GM18867 (cell line): ENCODE measurements around the gene SESN3.
"Not testable (repeated sequence)": the region's sequence is repeated elsewhere in the genome, so short reads cannot be mapped to it uniquely, and the experiment has no call there.

Source experiments
- ATAC-seq: cut with Tn5 transposase; IDR thresholded peaks from one replicate; pipeline ENCODE4 v1.9.1; 2021; ENCODE audit warnings: mild to moderate bottlenecking, moderate library complexity; ENCODE audit not compliant: unreplicated experiment

The SESN3 gene

DNA sequence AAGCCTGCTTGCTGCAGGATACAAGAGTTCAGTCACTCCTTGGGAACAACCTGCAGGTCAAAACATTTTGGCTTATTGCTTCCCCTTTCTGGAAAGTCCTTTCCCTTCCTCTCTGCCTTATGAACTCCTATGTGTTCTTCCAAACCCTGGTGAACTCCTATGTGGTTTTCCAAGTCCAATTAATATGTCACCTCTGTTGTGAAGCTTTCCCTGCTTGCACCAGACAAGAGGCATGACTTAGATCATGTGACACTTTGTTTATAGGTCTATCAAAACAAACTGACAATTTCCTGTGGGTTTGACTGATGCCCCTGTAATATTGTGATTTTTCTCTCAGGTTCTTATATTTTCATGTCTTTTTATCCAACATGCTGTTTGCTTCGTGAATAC lies 77.2 kb downstream of the SESN3 start:
- ATAC-seq: no peak

DNA sequence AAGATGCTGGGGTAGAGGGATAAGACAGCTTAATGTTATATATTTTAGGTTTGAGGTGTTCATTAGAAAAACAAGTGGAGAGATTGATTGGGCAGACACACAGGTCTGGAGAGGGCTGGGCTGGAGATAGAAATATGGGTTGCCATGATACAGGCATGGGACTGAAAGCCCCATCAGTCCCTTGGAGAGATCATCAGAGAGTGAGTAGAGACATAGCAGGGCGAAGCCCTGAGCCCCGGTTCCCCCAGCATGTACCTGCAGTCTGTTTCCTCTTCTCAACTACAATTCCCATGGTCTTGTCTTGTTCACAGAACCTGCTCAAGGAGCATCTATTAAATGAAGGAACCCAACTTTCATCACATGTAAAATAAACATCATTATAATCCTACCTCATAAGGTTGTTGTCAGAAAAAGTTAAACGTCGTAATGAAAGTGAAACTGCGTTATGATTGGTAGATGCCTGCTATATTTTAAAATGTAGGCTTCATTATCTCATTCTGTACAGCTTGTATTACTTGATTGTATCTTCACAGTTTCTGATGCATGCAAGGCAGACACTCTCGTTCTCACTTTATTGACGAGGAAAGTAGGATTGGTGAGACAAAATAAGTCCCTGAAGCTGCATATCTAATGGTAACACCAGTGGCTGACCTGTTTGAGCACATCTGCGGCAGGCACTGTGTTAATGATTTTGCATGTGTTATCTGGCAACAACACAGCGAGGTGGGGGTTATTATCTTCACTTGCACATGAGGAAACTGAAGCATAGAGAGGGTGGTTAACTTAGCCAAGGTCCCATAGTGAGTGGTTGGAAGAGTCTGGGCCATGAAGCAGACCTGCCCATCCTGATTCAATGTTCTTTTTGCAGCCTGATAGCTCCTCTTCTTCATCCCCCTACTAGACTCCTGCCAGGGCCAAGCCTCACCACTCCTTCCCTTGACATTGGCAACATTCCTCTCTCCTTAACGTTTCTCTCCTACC lies 77.8 kb downstream of the SESN3 start:
- ATAC-seq: no peak

DNA sequence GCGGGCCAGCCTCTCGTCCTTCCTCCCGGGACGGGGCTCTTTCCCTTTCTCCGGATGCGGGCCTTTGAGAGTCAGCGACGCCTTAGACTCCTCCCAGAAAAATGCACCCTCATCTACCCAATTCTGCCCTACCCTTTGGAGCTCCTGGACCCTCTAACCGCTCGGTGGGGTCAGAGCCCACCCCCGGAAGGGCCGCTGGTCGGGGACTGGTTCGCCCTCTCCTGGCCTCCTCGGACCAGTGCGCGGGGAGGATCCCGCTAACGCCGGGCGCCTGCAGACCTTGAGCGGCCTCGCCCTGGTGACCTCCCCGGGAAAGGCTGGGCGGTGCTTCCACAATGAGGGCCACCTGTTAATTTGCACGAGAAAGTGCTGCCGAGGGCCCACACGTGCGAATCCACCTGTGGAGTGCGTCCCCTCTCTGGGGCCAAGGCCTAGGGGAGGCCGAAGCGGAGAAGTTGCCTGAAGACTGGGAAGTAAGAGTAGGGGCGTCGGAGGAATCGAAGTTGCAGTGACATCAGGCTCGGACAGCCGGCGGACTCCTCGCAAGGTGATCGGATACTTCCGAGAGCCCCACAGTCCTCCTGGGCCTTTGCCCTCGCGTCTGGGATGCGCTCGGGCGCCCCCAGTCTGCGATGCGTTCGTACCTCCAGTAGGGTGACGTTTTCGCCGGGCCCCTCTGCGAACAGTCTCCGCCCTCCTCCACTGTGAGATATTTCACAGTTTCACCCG lies 79.9 kb downstream of the SESN3 start:
- peak; percentile 92 for ATAC-seq

DNA sequence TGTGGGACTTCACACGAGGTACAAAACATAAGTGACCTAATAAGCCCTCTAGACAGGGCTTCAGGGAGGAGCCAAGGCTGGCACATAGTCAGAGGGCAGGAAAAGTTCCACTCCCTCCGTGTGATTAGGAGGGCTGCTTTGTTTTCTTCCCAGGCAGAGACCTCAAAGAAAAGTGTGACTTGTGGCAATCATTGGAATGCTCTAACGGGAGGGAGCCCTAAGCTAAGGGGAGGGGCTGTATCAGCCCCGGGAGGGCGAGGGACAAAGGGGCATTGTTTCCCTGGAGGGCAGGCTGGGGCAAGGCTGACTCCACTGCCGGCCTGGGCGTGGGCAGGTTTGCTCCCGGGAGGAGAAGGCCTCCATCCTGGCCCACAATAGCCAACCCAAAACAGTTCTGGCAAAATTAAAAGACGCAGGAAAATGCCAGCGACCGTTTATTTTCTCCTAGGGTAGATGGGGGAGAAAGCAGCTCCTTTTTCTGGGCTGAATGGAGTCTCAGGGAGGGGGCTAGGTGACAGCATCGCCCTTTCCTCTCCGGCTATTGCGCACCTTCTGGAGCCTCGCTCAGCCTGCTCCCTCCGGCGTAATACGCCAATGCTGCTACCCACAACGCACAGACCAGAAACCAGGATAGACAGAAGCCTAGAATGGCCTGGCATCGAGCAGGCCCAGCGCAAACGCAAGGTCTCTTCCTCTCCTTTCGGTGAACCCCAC lies 81.2 kb downstream of the SESN3 start:
- ATAC-seq: no peak

DNA sequence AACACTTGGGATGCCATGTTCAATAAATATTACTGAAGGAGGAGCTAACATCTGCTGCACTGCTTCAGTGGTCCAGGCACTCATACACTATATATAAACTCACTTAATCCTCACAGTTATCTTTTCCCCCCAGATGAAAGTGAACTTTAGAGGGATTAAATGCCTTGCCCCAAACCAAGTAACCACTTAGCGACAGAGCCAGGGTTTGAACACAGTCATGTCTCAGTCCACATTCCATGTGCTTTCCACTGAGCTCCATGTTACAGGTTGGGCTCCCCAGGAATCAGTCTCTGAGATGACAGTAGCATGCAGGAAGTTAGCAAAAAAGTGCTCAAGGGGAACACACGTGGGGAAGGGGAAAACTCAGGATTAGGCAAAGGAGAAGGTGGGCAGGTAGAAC lies 82.1 kb downstream of the SESN3 start:
- no peak for ATAC-seq

DNA sequence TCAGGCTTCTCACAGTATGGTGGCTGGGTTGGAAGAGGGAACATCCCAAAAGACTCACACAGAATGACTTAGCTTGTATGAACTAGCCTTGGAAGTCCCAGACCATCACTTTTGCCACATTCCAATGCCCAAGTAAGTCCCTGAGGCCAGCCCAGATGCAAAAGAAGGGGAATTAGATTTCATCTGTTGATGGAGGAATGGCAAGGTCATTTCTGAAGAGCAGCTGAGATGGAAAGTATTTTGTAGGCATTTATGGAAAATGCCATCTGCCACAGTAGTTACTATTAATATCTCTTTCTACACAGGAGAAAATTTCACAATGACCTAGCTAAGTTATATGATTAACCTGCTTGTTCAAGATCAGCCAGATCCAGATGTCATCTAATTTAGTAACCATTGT lies 82.6 kb downstream of the SESN3 start:
- ATAC-seq: no peak

DNA sequence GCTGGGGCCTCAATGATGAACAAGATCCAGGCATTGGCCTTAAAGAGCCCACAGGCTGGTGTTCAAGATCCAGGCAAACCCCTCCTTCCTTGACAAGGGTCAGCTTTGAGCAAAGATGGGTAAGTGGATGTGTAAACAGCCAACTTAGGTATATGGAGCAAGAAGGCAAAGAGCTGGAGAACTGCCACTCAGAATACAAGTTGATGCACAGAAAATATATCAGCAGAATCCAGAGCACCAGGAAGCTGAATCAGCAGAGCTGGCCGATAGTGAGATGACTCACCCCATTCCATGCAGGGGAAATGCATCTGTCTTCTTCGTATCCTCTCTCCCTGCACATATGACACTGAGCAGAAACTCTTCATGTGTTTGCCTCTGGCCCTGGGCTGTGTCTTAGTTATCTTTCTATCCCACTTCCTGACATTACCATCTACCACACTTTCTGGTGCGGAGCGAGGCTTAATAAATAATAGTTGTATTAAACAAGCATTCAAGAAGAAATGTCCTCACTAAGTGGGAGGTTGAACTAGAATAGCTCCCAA lies 83.6 kb downstream of the SESN3 start:
- ATAC-seq: no peak

DNA sequence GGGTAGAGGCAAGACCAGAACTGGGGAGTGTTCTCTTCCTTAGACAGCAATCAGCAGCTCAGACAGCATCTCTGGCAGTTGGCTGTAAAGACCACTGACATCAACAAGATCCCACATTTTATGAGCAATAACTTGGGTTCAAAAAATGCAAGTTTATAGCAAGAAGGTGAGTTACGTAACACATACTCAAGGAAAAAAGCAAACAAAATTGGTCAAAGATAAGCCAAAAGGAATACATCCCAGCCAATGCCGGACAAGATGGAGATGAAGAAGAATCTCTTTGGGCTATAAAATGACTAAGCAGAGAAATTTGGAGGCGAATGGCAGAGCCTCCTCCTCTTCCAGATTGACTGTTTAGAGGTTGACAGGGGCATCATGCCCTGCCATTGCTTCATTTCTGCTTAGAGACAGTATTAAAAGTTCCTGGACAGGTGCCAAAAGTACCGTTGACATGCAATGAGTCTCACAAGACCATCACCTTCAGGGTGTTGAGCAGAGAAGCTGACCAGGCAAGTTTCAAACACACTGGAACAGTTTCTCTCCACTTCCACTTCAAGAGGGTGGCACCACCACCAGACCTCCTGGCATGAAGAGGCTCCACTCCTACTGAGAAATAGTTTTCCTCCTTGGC lies 85.5 kb downstream of the SESN3 start:
- no peak for ATAC-seq

DNA sequence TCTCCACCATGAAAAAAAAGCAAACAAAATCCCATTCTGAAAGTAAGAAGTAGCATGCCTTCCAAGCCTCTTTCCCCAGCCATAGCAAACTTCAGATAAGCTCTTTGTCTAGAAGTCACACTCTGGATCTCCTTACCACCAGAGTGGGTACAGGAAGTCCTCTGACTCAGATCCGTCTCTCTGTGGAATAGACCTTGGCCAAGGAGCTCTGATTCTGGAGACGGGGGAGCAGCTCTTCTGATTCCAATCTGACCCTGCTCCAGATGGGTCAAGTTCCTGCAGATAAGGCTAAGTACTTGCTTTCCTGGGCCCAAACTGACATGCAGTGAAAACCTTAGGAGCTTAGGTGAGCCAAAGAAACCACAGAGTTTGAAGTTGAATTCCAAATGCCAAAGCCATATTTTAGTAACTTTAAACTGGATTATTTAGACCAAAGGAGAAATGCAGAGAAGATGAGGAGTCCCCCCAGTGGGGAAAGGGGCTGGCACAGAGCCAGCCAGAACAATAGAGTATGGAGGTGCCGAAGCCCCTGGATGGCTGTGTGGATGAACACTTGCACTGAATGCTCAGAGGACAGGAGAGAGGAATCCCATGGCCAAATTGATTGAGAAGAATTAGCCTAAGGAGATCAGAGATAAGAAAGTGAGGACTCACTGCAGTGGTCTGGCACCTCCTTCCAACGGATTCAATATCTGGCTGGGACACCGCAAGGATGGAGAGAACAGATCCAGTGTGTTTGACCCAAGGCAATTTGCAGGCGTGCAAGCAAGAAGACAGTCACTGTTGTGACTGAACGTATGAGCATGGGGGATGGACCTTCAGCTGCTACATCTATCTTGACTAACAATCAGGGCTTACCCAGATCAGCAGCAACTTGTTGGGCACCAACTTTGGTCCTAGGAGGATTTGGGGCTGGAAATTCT lies 86.4 kb downstream of the SESN3 start:
- no peak for ATAC-seq

DNA sequence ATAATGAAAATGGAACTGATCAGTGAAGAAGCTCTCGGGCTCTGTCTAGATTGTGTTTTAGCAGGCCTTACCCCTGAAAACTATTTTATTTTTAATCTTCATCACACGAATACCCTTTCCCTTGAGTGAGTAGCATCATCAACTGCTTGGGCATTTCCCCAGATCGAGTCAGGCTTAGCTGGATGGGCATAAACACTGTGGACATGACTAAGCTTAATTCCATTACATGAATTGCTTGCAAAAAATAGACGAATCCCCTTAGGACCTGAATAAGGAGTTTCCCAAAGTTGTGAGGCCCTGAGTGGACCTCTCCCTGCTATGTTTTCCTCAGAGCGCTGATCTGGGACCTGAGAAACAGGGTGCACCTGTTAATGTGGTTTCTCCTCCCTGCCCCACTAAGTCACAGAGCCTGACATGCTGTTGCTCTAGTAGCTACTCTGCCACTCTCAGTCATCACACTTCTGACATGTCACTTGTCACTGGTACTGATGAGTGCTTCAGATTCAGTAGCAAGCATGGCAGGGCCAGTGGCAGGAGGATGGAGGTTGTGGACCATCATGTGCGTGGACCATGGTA lies 87.8 kb downstream of the SESN3 start:
- no peak for ATAC-seq

DNA sequence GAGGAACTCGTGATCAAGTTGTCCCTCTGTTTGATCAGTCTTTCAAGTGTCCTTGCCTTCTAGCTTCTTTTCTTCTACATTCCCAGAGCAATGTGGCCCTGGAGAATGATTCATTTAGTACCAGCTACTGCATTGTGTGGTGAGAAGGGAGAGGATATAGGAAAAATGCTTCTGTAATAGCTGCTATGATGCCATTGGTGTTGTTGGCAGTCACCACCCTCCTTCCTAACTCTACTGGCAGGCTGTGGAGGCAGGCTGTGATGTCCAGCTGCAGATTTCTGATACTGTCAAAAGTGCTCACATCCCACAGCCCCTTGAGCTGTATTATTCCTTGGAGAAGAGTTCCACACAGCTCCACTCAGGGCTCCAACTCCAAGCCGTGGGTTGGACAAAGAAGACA lies 88.6 kb downstream of the SESN3 start:
- no peak for ATAC-seq

DNA sequence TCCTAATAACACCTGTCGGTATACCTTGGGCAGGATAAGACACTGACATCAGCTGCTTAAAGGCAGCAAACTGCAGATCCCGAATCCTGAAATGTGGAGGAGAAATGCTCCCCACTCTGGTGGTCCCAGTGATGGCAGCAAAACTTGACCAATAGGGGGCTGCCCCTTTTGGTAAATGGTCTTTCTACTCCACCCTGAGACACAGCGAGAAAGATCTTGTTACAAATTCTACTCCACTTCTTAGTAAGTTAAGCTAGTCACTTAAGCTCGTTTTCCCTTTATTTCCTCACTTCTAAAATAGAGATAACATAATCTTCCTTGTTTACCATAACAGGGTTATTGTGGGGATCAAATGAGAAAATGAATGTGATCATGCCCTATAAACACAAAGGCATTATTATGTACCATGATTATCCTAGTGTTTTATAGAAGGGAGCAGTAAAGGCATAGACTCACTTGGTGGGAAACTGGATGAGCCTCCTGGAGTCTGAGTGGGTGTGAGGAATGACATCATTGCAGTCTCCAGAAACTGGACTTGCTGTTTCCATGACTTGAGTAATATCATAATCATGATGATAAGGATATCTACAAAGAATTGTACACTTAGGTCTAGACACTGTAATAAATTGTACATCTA lies 90.5 kb downstream of the SESN3 start:
- no peak for ATAC-seq

DNA sequence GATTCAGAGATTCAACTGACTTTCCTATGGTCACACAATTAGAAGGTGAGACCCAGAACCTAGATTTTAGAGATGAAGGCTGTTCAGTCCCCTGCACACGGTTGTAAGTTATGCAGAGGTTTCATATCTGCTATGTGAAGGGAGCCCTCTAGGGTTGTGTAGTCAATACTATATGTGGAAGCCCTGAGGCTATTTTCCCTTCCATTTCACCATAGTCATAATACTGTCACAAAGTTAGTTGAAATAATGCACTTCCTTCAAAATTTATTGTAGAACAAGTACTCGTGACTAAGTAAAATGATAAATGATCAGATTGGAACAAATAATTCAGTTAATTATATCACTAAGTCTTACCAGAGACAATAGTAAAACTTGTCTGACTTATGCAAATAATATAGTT lies 92.6 kb downstream of the SESN3 start:
- ATAC-seq: peak; percentile 91

DNA sequence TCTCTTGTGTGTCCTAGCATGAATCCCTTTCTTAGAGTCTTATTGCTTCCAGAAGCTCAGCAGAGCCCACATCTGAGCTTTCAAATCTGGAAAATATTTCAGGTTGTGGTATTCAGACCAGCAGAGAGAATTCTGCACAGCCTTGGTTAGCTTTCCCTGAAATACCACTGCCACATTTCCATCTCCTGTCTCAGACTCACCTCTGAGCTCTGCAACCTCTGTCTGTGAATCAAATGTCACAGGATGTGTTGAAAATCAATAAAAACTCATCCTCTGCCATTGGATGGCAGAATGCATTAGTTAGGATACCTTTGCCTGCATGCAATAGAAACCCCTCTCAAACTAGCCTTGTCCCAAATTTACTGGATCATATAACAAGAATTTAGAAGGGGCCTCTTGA lies 93.7 kb downstream of the SESN3 start:
- ATAC-seq: no peak

DNA sequence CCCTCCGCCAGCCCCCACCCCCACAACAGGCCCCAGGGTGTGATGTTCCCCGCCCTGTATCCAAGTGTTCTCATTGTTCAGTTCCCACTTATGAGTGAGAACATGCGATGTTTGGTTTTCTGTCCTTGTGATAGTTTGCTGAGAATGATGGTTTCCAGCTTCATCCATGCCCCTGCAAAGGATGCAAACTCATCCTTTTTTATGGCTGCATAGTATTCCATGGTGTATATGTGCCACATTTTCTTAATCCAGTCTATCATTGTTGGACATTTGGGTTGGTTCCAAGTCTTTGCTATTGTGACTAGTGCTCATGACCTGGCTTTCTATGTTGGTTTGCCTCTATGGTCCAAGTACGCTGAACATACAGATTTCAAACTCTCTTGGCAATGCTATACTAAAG lies 94.3 kb downstream of the SESN3 start:
- ATAC-seq: not testable (repeated sequence)

DNA sequence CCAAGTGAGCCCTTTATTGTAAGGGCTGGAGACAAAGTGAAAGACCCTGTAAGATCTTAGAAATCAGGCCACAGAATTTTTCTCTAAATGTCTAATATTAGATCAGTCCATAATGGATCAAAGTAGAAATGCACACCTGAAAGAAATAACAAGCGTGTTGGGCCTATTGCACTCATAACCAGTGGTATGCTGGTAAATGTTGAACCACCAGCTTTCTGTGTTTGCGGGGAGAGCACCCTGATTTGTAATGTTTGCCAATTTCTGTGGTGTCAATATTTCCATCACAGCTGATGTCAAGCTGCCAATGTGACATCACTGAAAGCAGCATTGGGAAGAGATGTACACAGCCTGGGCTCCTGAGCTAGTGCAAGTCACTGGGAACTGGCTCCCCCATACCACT lies 95.1 kb downstream of the SESN3 start:
- no peak for ATAC-seq

DNA sequence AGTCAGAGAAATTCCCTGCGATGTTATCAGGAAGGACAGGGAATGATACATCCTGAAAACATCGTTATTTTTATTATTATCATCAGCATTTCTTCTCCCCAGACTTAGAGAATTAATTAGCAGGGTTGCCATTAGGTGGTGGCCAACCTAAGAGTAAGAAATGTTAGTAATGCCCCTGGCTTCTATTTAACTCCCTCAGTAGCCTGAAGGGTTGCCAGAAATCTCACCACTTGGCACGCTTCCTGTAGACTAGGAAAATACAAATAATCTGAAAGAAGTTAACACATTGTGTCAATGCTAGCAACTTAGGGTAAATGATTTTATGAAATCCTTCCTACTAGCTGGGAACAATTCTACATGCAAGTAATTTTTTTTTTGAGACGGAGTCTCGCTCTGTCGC lies 95.8 kb downstream of the SESN3 start:
- no peak for ATAC-seq

DNA sequence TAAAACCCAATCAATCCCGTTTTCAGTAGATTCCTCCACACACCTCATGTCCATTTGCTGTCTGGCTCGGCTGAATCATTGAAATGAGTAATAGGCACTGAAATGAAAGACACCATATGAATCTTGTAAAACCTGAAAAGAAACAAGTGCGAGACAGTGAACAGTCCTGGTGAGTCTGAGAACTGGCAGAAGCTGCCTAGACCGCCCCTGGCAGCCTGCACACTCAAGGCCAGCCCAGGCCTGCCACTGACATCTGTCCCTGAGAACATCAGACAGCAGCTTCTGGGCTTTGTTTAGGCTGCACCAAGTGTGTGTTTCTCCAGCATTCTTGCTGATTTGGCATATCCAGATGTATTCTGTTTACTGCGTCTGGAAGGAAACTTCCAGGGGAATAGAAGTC lies 96.5 kb downstream of the SESN3 start:
- no peak for ATAC-seq

DNA sequence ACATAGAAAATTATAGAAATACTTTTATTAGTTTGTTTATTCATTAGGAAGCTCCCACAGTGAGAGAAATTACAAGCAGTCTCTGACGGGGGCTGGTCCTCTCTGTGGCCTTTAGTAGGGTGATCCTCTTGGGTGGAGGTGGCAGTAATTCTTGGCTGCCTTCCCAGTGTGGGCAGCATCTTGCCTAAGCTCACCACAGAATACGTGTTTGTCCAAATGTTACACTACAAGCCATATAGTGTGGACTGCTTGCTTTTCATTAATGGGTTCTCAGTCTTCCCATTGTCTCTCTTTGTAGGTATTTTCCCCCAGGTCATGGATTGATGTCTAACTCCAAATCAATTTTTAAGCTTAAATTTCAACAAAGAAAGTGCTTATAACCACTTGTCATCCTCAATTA lies 98.0 kb downstream of the SESN3 start:
- ATAC-seq: no peak
